GM18502 (cell line): ENCODE data around the gene SRCAP.

ENCODE experiments used
- ATAC-seq: cut with Tn5 transposase; IDR thresholded peaks from one replicate; pipeline ENCODE4 v1.9.1; 2021; ENCODE audit warnings: mild to moderate bottlenecking; ENCODE audit not compliant: unreplicated experiment, poor library complexity

SRCAP gene

GRCh38 chr16:30768583-30769181, 69.7 kb downstream of the SRCAP start:
- ATAC-seq = no peak

- ATAC-seq = no peak
Measured at GRCh38 chr16:30769379-30770089, 70.6 kb downstream of the SRCAP start.

- no peak for ATAC-seq
Measured at GRCh38 chr16:30771726-30772125, 72.8 kb downstream of the SRCAP start.

GRCh38 chr16:30773826-30774225, 74.9 kb downstream of the SRCAP start:
- ATAC-seq = no peak

DNA sequence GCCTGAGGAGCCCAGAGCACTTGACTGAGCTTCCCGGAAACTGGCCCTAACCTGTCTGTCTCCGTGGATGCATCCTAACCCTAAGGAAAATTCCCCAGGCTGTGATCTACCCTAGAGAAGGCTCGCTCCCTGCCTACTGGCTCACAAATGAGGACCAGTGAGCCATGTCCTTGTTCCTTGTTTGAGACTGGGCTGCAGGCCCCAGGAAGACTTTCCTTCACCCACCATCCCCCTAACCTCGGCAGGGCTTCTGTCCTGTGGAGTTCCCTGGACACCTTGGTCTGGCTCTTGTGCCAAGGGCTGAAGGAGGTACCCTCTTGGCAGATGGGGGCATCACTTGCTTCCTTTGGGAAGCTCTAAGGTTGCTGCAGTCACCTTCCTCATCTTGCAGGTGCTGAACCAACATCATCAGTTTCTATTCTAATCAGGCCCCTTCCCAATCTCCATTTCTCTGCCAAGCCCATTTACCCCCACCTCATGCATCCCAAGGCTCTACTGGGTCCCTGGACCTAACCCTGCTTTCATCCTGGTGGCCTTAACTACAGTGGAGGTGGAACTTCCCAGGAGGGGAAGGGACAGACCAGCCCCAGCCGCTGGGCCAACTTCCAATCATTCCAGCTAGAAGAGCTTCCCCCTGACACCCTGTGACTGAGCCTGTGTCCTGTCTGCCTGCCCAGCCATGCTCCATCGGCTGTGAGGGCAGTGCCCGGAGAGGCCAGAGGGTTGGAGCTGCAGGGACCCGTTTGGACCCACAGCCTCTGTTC, 75.6 kb downstream of the SRCAP start:
- ATAC-seq = no peak

DNA sequence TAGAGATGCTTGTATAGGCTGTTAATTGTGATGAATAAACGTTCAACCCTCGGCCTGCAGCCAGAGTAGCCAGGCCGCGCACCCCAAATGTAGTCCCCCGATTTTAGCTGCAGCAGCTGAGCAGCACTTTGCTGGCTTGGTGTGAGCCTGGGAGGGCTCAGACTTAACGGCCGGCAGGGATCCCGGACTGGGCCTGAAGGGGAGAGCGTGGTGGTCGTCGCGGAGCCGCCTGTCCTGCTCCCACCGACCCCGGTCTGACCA, 76.1 kb downstream of the SRCAP start:
- ATAC-seq = no peak

DNA sequence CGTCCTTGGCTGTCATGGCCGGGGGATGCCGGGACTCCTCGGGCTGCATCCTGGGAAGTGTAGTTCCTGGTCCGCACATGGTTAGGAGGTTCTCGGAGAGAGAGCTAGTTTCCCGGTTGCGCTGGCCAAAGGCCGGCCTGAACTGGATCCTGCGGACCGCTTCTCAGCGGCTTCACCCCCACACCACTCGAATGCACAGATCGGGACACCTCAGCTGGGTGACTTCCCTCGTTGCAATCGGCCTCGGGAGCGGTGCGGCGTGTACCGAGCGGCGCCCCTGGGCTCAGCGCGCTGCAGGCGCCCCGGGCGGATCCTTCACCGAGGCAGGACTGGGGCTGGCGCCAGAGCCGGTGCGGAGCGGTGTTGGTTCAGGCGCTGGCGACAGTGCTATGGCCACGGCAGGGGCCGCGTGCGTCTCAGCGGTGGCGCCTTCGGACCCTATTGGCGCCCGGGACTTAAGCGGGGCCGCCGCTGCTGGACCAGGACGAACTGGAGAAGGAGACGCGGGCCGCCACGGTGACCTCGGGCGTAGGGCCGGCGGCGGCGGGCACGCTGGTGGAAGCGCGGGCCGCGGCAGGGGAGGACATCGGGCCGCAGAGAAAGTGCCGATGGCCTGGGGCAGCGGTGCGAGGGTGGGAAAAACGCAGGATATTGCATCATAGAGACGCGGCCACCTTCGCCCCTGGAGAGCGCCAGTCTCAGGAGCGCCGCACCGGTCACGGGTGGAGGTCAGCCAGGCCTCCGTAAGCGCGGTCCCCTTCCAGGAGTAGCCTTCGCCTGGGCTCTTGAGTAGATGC, 76.6 kb downstream of the SRCAP start:
- ATAC-seq = peak; percentile 64

DNA sequence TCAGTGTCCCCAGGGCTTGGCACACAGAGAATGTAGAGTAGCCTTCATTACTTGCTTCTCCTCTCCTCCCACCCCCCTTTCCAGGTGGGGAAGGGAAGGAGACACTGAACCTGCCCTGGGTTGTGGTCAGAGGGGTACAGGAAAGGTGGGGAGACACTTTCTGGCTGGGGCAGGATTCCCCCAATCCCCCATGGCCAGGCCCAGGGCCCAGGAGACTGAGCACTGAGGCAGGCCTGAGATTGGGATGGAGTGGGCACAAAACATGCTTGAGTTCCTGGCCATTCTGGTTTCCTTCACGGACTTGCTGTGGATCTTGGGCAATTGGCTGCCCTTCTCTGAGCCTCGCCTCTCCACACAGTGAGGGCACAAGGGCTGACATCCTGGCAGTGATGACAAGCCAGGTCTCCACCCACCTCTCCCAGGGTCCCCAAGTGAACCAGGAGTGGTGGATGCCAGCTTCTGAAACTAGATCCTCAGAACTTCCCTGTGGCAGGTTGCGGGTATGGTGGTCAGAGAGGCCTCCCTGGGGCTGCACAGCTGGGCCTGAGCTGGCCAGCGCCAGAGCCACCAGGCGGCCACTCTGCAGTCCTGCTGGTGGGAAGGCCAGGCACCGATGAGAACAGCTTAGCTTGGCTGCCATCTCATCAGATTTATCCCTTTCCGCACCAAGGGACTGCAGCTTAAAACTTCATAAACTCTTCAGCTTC, 78.8 kb downstream of the SRCAP start:
- no peak for ATAC-seq

DNA sequence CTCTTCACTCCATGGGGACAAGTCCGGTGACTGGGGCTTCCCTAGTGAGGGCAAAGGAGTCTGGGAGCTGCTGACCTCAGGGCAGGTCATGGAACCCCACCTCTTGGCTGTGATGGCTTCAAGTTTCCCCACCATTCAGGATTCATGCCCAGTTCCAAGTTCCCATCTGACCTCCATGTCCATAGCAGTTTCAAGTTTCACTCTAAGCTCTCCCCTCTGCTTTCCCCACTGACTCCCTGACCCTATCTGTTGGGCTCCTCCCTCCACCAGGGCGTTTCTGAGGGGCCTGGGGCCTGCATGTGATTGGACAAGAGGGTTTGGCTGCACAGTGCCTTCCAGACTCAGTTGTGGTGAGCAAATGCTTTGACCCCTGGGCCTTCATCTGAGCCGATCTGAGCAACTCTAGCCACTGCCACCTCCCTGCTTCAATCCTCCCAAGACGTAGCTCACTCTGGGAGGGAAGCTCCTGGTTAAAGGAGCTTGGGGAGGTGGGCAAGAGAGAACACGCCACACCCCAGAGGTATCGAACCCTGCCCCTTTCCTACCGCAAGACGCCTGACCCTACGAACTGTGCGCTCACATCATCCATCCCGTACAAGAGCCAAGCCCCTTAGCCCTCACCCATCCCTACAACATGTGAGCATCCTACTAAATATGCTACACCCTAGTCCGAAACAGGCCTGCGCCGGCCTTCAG, 79.7 kb downstream of the SRCAP start:
- no peak for ATAC-seq

- ATAC-seq = no peak
Measured at GRCh38 chr16:30779596-30779995, 80.6 kb downstream of the SRCAP start.

GRCh38 chr16:30780021-30780420, 81.0 kb downstream of the SRCAP start:
- ATAC-seq = no peak

GRCh38 chr16:30780549-30780948, 81.6 kb downstream of the SRCAP start:
- ATAC-seq = no peak

DNA sequence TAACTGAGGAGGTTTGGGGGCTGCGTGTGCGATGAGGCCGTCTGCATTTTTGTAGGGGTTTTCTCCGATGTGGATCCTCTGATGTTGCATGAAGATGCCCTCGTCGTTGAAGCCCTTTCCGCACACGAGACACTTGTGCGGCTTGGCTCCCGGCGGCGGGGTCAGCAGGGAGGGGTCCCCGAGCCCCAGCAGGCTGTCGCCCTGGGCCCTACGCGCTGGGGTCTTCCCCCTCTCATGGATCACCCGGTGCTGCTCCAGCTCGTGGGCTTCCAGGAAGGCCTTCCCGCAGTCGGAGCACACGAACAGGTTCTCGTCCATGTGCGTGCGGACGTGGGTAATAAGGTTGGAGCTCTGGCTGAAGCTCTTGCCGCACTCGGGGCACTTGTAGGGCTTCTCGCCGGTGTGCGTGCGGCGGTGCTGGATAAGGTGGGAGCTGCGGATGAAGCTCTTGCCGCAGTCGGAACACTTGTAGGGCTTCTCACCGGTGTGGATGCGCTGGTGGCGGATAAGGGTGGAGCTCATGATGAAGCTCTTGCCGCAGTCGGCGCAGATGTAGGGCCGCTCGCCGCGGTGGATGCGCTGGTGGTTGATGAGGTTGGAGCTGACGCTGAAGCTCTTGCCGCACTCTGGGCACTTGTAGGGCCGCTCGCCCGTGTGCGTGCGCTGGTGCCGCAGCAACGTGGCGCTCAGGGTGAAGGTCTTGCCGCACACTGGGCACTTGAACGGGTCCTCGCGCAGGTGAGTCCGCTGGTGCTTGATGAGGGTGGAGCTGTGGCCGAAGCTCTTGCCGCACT, 83.7 kb downstream of the SRCAP start:
- no peak for ATAC-seq

GRCh38 chr16:30783280-30784109, 84.5 kb downstream of the SRCAP start:
- no peak for ATAC-seq

DNA sequence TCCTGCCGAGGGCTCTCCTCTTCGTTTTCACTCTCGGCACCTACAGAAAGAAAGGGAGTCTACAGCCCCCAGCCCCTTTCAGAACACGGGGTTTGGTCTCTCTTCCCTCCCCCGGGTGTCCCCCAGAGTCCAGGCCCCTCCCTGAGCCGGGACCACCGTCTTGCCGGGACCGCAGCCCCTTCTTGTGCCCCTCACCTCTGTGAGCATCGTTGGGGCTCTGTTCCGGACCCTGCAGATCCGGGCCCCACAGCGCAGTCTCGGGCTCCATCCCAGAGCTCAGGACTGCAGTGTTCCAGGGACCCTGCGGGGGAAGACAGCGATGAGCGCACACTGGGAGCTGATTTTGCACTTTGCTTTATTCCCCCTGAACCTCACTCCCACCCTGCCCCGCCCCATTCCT, 85.2 kb downstream of the SRCAP start:
- no peak for ATAC-seq

DNA sequence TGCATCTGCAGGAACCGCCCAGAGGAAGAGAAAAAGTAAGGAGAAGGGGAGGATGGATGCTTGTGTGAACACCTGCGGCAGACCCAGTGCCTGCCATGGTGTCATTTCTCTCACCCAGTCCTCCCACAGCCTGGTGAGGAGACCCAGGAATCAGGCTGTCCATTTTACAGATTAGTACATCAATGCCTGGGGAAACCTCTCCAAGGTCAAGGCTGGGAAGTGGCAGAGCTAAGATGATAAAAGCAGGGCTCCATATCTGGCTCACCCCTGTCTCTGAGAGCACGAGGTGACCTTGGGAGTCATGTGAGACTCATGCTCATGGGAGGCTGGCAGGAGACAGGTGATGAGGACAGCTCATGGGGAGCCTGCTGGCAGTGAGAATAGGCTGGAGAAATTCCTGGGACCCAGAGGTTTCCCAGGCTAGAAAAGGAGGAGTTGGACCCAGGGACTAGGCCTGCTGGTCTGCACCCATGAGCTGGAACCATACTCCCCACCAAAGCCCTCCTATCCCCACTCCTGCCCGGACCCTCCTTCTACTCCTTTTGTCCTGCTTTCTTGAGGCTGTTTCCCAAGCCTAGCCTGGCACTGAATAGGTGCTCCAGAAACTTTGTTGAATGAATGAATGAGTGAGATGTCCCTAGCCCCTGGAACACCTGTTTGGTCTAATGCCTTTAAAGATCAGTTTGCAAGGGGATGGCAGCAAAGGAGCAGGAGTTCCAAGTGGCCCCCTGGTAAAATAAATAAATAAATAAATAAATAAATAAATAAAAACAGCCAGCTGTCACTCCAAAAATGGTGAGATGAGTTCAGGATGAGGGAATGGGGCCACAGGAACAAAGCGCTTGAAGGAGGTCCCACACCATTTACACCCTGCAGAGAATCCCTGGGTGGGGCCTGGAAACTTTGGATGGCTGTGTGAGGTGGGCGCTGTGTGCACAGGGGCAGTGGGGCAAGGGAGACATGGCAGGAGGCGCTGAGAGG, 86.4 kb downstream of the SRCAP start:
- ATAC-seq = no peak
